Fibroblast of skin of back (primary cell): ENCODE data around the gene GDPD4.

ENCODE experiments used
- DNase-seq: peaks from one replicate; pipeline ENCODE4 v3.0.0-alpha.2; 2013

The GDPD4 gene

GRCh38 chr11:77204754-77205466, 96.6 kb downstream of the GDPD4 start:
- DNase-seq = no peak

GRCh38 chr11:77203901-77204753, 97.4 kb downstream of the GDPD4 start:
- DNase-seq = no peak

GRCh38 chr11:77202941-77203900, 98.3 kb downstream of the GDPD4 start:
- DNase-seq = no peak

GRCh38 chr11:77201991-77202841, 99.3 kb downstream of the GDPD4 start:
- DNase-seq = no peak

- no peak for DNase-seq
These were observed 100.1 kb downstream of the GDPD4 start for GRCh38 chr11:77201370-77201769.

- no peak for DNase-seq
These were observed 100.9 kb downstream of the GDPD4 start for GRCh38 chr11:77200351-77201268.

GRCh38 chr11:77199137-77199745, 102.2 kb downstream of the GDPD4 start:
- no peak for DNase-seq

- peak; percentile 9 for DNase-seq
These were observed 103.0 kb downstream of the GDPD4 start for GRCh38 chr11:77198440-77198849.

GRCh38 chr11:77197626-77198320, 103.7 kb downstream of the GDPD4 start:
- no peak for DNase-seq

GRCh38 chr11:77196961-77197360, 104.5 kb downstream of the GDPD4 start:
- no peak for DNase-seq

- DNase-seq = no peak
These were observed 106.3 kb downstream of the GDPD4 start for GRCh38 chr11:77195071-77195755.

- no peak for DNase-seq
These were observed 107.3 kb downstream of the GDPD4 start for GRCh38 chr11:77193911-77194830.

GRCh38 chr11:77193167-77193566, 108.3 kb downstream of the GDPD4 start:
- no peak for DNase-seq

- DNase-seq = peak; percentile 26
These were observed 109.5 kb downstream of the GDPD4 start for GRCh38 chr11:77191823-77192495.

GRCh38 chr11:77191429-77191822, 110.1 kb downstream of the GDPD4 start:
- DNase-seq = no peak

GRCh38 chr11:77190331-77191075, 111.0 kb downstream of the GDPD4 start:
- DNase-seq = no peak
